Neural progenitor cell (in vitro differentiated cells): ENCODE results near the gene LAMA1. TPM values are rescaled to one million over a fixed set of nuclear protein-coding genes. Genes with fewer than 3 reads are reported as not detected.

ENCODE experiments used
- DNase-seq: peaks from one replicate; pipeline ENCODE4 v3.0.0-alpha.2; 2016; ENCODE audit warnings: low spot score
- H2AFZ ChIP-seq: fragments of 200-600 bp; sonication (generic); replicated peaks from 2 replicates; pipeline ENCODE4 v1.6.1; 2016; ENCODE audit warnings: antibody characterized with exemption
- H3F3A ChIP-seq: fragments of 200-600 bp; sonication (generic); 2 replicates; pipeline ENCODE4 v1.6.1; 2016; ENCODE audit warnings: antibody characterized with exemption, low read depth
- H3K27ac ChIP-seq: fragments of 200-600 bp; sonication (generic); 2 replicates; pipeline ENCODE4 v1.5.1; 2016; ENCODE audit warnings: mild to moderate bottlenecking
- H3K27me3 ChIP-seq: fragments of 200-600 bp; sonication (generic); 2 replicates; pipeline ENCODE4 v1.6.1; 2016; ENCODE audit warnings: mild to moderate bottlenecking, moderate library complexity
- H3K36me3 ChIP-seq: fragments of 200-600 bp; sonication (generic); 2 replicates; pipeline ENCODE4 v1.5.1; 2016
- H3K4me1 ChIP-seq: fragments of 200-600 bp; sonication (generic); 2 replicates; pipeline ENCODE4 v1.6.1; 2016; ENCODE audit warnings: mixed run types
- H3K4me2 ChIP-seq: fragments of 200-600 bp; sonication (generic); 2 replicates; pipeline ENCODE4 v1.6.1; 2016
- H3K4me3 ChIP-seq: fragments of 200-600 bp; sonication (generic); 2 replicates; pipeline ENCODE4 v1.5.1; 2016
- H3K79me2 ChIP-seq: fragments of 200-600 bp; sonication (generic); 2 replicates; pipeline ENCODE4 v1.6.1; 2016; ENCODE audit warnings: low read depth
- H3K9ac ChIP-seq: fragments of 200-600 bp; sonication (generic); 2 replicates; pipeline ENCODE4 v1.6.1; 2016
- H3K9me3 ChIP-seq: fragments of 200-600 bp; sonication (generic); 2 replicates; pipeline ENCODE4 v1.5.1; 2016; ENCODE audit warnings: low read depth
- H4K20me1 ChIP-seq: fragments of 200-600 bp; sonication (generic); 2 replicates; pipeline ENCODE4 v1.6.1; 2016; ENCODE audit warnings: low read depth
- H3K27ac Mint-ChIP-seq: 3 replicates; pipeline ENCODE4 v1.8.0; 2021; ENCODE audit warnings: mixed read lengths
- H3K27me3 Mint-ChIP-seq: 2 replicates; pipeline ENCODE4 v1.8.0; 2022; ENCODE audit warnings: low read depth, mild to moderate bottlenecking, inconsistent platforms, moderate library complexity, mixed read lengths; ENCODE audit not compliant: insufficient read depth
- H3K36me3 Mint-ChIP-seq: 3 replicates; pipeline ENCODE4 v1.8.0; 2021; ENCODE audit warnings: mixed read lengths
- H3K4me1 Mint-ChIP-seq: 3 replicates; pipeline ENCODE4 v1.8.0; 2021; ENCODE audit warnings: mixed read lengths
- H3K4me3 Mint-ChIP-seq: 3 replicates; pipeline ENCODE4 v1.8.0; 2021; ENCODE audit warnings: mild to moderate bottlenecking, moderate library complexity, mixed read lengths
- H3K9me3 Mint-ChIP-seq: 3 replicates; pipeline ENCODE4 v1.8.0; 2020; ENCODE audit warnings: mixed read lengths
- EZH2 ChIP-seq: fragments of 200-600 bp; sonication (generic); IDR thresholded peaks from 2 replicates; pipeline ENCODE4 v1.6.1; 2017; ENCODE audit warnings: antibody characterized with exemption, mild to moderate bottlenecking, moderate library complexity
- EZH2phosphoT487 ChIP-seq: fragments of 200-600 bp; sonication (generic); IDR thresholded peaks from 2 replicates; pipeline ENCODE4 v1.6.1; 2017; ENCODE audit warnings: antibody characterized with exemption
- total RNA-seq: library from RNA; depleted of rRNA; stranded (reverse); fragments of >200 nt; gene quantifications from 2 replicates; pipeline ENCODE4 v1.2.3, GENCODE V29; 2015; ENCODE audit warnings: low replicate concordance
- TF ChIP-seq, protein P1 (sequence below): fragments of 200-600 bp; sonication (generic); IDR thresholded peaks from 2 replicates; pipeline ENCODE4 v1.5.1; 2017; ENCODE audit warnings: antibody characterized with exemption, mild to moderate bottlenecking

Gene LAMA1
- total RNA-seq, 1 donor from 2014 or later = 80.3 TPM

DNA sequence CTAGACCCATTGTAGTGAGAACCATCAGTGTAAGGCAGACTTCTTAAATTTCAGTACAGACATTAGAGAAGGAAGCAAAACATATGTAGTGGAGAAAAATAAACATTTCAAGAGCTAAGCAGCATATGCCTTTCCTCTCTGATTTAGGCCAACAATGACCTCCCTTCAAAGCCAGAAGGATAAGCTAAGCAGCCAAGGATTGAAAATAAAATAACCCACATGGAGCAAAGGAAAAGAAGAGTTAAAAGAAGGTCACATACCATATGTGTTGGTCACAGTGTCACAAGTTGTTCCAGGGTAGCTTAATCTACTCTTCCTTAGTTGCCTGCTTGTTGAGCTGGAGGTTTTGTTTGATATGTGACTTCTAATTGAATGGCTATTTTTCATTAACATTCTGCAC is 15.6 kb upstream of the LAMA1 start:
- Histone ChIP-seq H3K4me3 (no peak overlapping the region), H2AFZ (no peak overlapping the region), H3K79me2 (no peaks in the 10 kb centered on the region), H3K9me3 (no peaks in the 10 kb centered on the region), H3K9ac (no peak overlapping the region), H4K20me1 (no peaks in the 10 kb centered on the region), H3K27me3 (no peaks in the 10 kb centered on the region), H3K4me1 (no peaks in the 10 kb centered on the region), H3K27ac (no peak overlapping the region), H3K4me2 (no peak overlapping the region), H3F3A (no peaks in the 10 kb centered on the region), H3K36me3 (no peaks in the 10 kb centered on the region)
- Mint-ChIP-seq H3K9me3 (no peaks in the 10 kb centered on the region), H3K27ac (no peak overlapping the region), H3K4me3 (no peak overlapping the region), H3K27me3 (peaks cover 5% of the 10 kb centered on the region), H3K4me1 (peaks cover 18% of the 10 kb centered on the region), H3K36me3 (peaks cover 2% of the 10 kb centered on the region)
- TF ChIP-seq EZH2 = no peak
- no peak for DNase-seq

DNA sequence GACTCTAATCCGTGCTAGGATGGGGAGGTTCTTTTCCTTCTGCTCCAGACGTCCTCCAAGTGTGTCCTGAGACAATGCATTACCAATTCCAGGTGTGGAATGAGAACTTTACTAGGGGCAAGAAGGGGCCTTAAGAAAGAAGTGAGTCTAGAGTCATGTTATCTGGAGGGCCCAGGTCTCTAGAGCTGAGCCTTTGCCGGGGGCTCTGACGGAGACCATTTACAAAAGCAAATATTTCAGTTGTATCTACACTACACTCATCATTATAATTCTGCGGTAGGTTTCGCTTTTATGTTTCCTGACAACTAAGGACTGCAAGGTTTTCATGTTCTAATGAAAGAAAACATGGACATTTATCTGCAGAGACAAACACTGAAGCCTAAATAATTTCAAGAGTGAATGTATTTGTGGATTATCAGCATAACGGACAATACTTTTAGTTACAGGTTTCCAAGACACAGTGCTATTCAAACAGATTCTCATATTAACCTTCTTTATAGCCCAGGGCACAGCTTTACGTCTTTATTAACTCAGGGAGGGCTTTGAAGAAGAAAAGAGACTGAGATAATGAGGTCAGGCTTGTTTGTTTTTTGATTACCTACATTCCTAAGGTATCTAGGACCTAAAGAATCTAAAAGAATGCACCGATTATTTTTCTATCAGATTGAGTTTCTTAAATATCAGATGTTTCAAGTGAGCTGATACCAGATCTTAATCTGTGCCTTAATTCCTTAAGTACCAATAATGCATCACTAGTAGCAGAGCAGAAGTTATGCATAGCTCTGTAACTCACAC is 15.0 kb upstream of the LAMA1 start:
- peaks cover 2% of the 10 kb centered on the region for H3K36me3 Mint-ChIP-seq
- H3K4me2 ChIP-seq = no peak overlapping the region
- H3K4me3 Mint-ChIP-seq = no peak overlapping the region
- no peaks in the 10 kb centered on the region for H3K4me1 ChIP-seq
- peaks cover 3% of the 10 kb centered on the region for H3K27me3 Mint-ChIP-seq
- H3K4me3 ChIP-seq = no peak overlapping the region
- H3K9me3 Mint-ChIP-seq = no peaks in the 10 kb centered on the region
- H3K9ac ChIP-seq = no peak overlapping the region
- TF ChIP-seq EZH2phosphoT487 (no peak), EZH2 (no peak)
- TF ChIP-seq, protein P1, sequence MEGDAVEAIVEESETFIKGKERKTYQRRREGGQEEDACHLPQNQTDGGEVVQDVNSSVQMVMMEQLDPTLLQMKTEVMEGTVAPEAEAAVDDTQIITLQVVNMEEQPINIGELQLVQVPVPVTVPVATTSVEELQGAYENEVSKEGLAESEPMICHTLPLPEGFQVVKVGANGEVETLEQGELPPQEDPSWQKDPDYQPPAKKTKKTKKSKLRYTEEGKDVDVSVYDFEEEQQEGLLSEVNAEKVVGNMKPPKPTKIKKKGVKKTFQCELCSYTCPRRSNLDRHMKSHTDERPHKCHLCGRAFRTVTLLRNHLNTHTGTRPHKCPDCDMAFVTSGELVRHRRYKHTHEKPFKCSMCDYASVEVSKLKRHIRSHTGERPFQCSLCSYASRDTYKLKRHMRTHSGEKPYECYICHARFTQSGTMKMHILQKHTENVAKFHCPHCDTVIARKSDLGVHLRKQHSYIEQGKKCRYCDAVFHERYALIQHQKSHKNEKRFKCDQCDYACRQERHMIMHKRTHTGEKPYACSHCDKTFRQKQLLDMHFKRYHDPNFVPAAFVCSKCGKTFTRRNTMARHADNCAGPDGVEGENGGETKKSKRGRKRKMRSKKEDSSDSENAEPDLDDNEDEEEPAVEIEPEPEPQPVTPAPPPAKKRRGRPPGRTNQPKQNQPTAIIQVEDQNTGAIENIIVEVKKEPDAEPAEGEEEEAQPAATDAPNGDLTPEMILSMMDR = no peak
- H3F3A ChIP-seq = no peaks in the 10 kb centered on the region
- no peaks in the 10 kb centered on the region for H3K27me3 ChIP-seq
- H3K27ac ChIP-seq = no peak overlapping the region
- no peak for DNase-seq
- H3K79me2 ChIP-seq = no peaks in the 10 kb centered on the region
- H4K20me1 ChIP-seq = no peaks in the 10 kb centered on the region
- H2AFZ ChIP-seq = no peak overlapping the region
- no peaks in the 10 kb centered on the region for H3K9me3 ChIP-seq
- H3K4me1 Mint-ChIP-seq = peaks cover 23% of the 10 kb centered on the region
- no peak overlapping the region for H3K27ac Mint-ChIP-seq
- no peaks in the 10 kb centered on the region for H3K36me3 ChIP-seq

DNA sequence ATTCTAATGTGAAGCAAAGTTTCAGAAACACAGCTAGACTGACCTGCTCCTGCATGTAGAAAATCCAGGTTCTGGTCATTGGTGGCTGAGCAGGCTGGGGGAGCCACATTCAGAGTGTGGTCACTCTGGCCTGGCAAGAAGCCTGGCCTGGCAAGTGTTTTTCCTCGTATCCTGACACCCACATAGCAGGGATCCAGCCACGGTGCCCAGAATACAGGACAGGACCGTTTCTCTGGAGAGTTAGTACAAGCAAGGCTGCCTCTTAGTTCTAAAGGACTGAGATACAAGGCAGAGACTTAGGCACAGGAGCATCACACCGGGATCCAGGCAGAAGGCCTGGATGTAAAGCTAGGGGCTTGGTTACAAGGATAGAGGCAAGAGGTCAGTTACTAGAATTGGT is 4.8 kb upstream of the LAMA1 start:
- H3K9ac ChIP-seq = no peak overlapping the region

More for the DNA sequence above, 4.8 kb upstream of the LAMA1 start:
- H3K9me3 Mint-ChIP-seq = peaks cover 3% of the 10 kb centered on the region
- DNase-seq = no peak
- no peak for TF ChIP-seq EZH2
- TF ChIP-seq, protein P1 = no peak
- TF ChIP-seq EZH2phosphoT487 = no peak
- H3K4me3 Mint-ChIP-seq = no peak overlapping the region
- H3K79me2 ChIP-seq = no peaks in the 10 kb centered on the region
- no peaks in the 10 kb centered on the region for H3K27me3 Mint-ChIP-seq
- peaks cover 17% of the 10 kb centered on the region for H3F3A ChIP-seq
- no peak overlapping the region for H3K4me3 ChIP-seq
- no peak overlapping the region for H2AFZ ChIP-seq
- no peaks in the 10 kb centered on the region for H3K9me3 ChIP-seq
- peaks cover 12% of the 10 kb centered on the region for H3K4me1 Mint-ChIP-seq
- H3K36me3 Mint-ChIP-seq = peaks cover 2% of the 10 kb centered on the region
- no peaks in the 10 kb centered on the region for H3K27me3 ChIP-seq
- H4K20me1 ChIP-seq = no peaks in the 10 kb centered on the region
- no peak overlapping the region for H3K27ac Mint-ChIP-seq
- H3K27ac ChIP-seq = no peak overlapping the region
- no peak overlapping the region for H3K4me2 ChIP-seq
- H3K4me1 ChIP-seq = no peaks in the 10 kb centered on the region
- no peaks in the 10 kb centered on the region for H3K36me3 ChIP-seq
